Upper lobe of left lung (tissue), 6 donors: ENCODE data around the gene COL18A1. TPM values are rescaled to one million over a fixed set of nuclear protein-coding genes. Genes with fewer than 3 reads are reported as not detected.

ENCODE experiments used
- ATAC-seq, 2 donors: fragments of 200-7000 bp; cut with Tn5 transposase; one replicate each; pipeline ENCODE4 v1.9.1; 2022; ENCODE audit warnings: mild to moderate bottlenecking in 2 of 2, moderate library complexity in 2 of 2; ENCODE audit not compliant: low FRiP score in 2 of 2
- DNase-seq, 2 donors: peaks; one replicate each; pipeline ENCODE4 v3.0.0-alpha.2; 2019 to 2020
- H3K27ac ChIP-seq, 4 donors: fragments of 200-600 bp; sonication (generic); one replicate each; pipeline ENCODE4 v1.5.1; 2016 to 2019
- H3K27me3 ChIP-seq, 4 donors: fragments of 200-600 bp; sonication (generic); one replicate each; pipeline ENCODE4 v1.5.1; 2017 to 2019
- H3K36me3 ChIP-seq, 4 donors: fragments of 200-600 bp; sonication (generic); one replicate each; pipeline ENCODE4 v1.5.1; 2016 to 2019
- H3K4me1 ChIP-seq, 4 donors: fragments of 200-600 bp; sonication (generic); one replicate each; pipeline ENCODE4 v1.5.1; 2018 to 2019
- H3K4me3 ChIP-seq, 4 donors: fragments of 200-600 bp; sonication (generic); one replicate each; pipeline ENCODE4 v1.5.1; 2017 to 2019; ENCODE audit warnings: mild to moderate bottlenecking in 2 of 4, moderate library complexity in 1 of 4
- H3K9me3 ChIP-seq, 4 donors: fragments of 200-600 bp; sonication (generic); one replicate each; pipeline ENCODE4 v1.5.1; 2018 to 2019
- POLR2A ChIP-seq, 4 donors: fragments of 450-650 bp; IDR thresholded peaks; one replicate each; pipeline ENCODE4 v1.5.1; 2016 to 2017; ENCODE audit warnings: antibody characterized with exemption in 4 of 4, mild to moderate bottlenecking in 2 of 4
- POLR2AphosphoS5 ChIP-seq, 2 donors: sonication (generic); formaldehyde crosslinking; IDR thresholded peaks; one replicate each; pipeline ENCODE4 v1.5.1; 2017; ENCODE audit warnings: antibody characterized with exemption in 2 of 2
- WGBS, 2 donors: methylation state at CpG; one replicate each; pipeline ENCODE4 v1.1.5; 2017 to 2018; 5-methylcytosine and 5-hydroxymethylcytosine counted together
- small RNA-seq, 4 donors: library from RNA; depleted of rRNA; stranded (forward); fragments of <200 nt; gene quantifications; one replicate each; pipeline ENCODE3, GENCODE V24; 2016
- total RNA-seq, 6 donors: library from RNA; depleted of rRNA in 4 of 6; stranded (reverse); fragments of >200 nt in 4 of 6; gene quantifications; one replicate each; pipeline versions ENCODE4 v1.1.0 to v1.2.1, GENCODE V29; 2016 to 2021
- TF ChIP-seq, protein P1 (sequence below), 6 experiments: fragments of 450-650 bp in 4 of 6; fragments of 200-600 bp in 2 of 6; sonication (generic) in 2 of 6; IDR thresholded peaks; one replicate each; pipeline ENCODE4 v1.5.1; 2016 to 2019; ENCODE audit warnings: antibody characterized with exemption in 6 of 6
- donor health status: DM: no; HTN: no; CAD: no; lungs with moderate emphysema.
- donor health status: DM: no; HTN: yes; CAD: no; lungs with severe emphysema.

The COL18A1 gene
- total RNA-seq, 6 donors from 2014 or later = 34.5 to 138 (median 70.5) TPM

- Histone ChIP-seq H3K4me3 (peak overlapping the region in 3 of 4 donors; percentile 29 to 45 (median 40)), H3K27me3 (no peaks in the 10 kb centered on the region), H3K27ac (peak overlapping the region; percentile 20 to 65 (median 62)), H3K9me3 (no peaks in the 10 kb centered on the region), H3K36me3 (no peaks in the 10 kb centered on the region), H3K4me1 (peaks cover 0 to 6% (median 0%) of the 10 kb centered on the region in 4 donors)
- 44 to 46% methylated on average over 10 of the region's 10 CpGs for WGBS, 2 donors
- ATAC-seq = no peak
- TF ChIP-seq, protein P1, sequence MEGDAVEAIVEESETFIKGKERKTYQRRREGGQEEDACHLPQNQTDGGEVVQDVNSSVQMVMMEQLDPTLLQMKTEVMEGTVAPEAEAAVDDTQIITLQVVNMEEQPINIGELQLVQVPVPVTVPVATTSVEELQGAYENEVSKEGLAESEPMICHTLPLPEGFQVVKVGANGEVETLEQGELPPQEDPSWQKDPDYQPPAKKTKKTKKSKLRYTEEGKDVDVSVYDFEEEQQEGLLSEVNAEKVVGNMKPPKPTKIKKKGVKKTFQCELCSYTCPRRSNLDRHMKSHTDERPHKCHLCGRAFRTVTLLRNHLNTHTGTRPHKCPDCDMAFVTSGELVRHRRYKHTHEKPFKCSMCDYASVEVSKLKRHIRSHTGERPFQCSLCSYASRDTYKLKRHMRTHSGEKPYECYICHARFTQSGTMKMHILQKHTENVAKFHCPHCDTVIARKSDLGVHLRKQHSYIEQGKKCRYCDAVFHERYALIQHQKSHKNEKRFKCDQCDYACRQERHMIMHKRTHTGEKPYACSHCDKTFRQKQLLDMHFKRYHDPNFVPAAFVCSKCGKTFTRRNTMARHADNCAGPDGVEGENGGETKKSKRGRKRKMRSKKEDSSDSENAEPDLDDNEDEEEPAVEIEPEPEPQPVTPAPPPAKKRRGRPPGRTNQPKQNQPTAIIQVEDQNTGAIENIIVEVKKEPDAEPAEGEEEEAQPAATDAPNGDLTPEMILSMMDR (IDR thresholded peaks at IDR 0.05) = no peak
- no peak for DNase-seq
These were observed 157.4 kb downstream of the COL18A1 start for GRCh38 chr21:45562402-45562801.

DNA sequence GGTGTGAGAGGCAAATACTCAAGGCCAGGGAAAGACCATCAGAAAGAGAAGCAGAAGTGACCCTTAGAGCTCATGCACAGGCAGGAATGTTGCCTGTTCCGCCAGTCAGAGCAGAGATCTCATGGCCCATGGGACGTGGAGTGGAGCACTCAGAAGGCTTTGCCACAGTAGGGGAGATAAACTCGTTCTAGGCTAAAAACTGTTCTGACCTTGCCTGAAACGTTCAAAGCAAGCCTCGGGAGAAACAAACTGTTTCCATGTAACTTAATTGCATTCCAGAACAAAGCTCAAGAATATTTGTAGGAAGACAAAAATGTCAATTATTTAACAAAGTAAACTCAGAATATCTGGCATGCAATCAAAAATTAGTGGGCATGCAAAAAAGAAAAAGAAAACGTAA lies 158.0 kb downstream of the COL18A1 start:
- peaks cover 0 to 6% (median 0%) of the 10 kb centered on the region in 4 donors for H3K4me1 ChIP-seq
- H3K27ac ChIP-seq = peak overlapping the region; percentile 20 to 65 (median 62)
- H3K9me3 ChIP-seq = no peaks in the 10 kb centered on the region
- peak in 1 of 2 donors; percentile 70 for ATAC-seq
- peak overlapping the region in 2 of 4 donors; percentile 40 to 45 for H3K4me3 ChIP-seq
- H3K36me3 ChIP-seq = no peaks in the 10 kb centered on the region
- TF ChIP-seq, protein P1 (IDR thresholded peaks at IDR 0.05) = no peak
- TF ChIP-seq POLR2A (IDR thresholded peaks at IDR 0.05) (peak in 1 of 4 donors; percentile 25), POLR2AphosphoS5 (IDR thresholded peaks at IDR 0.05) (no peak)
- no peaks in the 10 kb centered on the region for H3K27me3 ChIP-seq
- WGBS, 2 donors = 38 to 41% methylated on average over 6 of the region's 6 CpGs
- no peak for DNase-seq

Small RNA genes within 50 kb of the gene (small RNA-seq; reads per million reads assigned to genes)
- gene MIR6815 (0 reads per million in 4 donors), gene MTCO1P3 (0 reads per million in 4 donors)

Other genes starting within 250 kb of the COL18A1 start
- 10 to 100 TPM; 19.9 to 89.1 (median 32.5) TPM for gene POFUT2, start 117.3 kb upstream of the COL18A1 start, total RNA-seq
- gene SLC19A1, start 137.3 kb downstream of the COL18A1 start, total RNA-seq = 10 to 100 TPM; 36.4 to 75.6 (median 49.9) TPM
- 10 to 100 TPM in 1 of 6 donors, 1 to 10 TPM in 4, under 1 TPM in 1; 0.78 to 10.5 (median 3.3) TPM for gene PCBP3, start 238.6 kb downstream of the COL18A1 start, total RNA-seq